ENCODE results near the gene PAX2.

PAX2 gene

DNA sequence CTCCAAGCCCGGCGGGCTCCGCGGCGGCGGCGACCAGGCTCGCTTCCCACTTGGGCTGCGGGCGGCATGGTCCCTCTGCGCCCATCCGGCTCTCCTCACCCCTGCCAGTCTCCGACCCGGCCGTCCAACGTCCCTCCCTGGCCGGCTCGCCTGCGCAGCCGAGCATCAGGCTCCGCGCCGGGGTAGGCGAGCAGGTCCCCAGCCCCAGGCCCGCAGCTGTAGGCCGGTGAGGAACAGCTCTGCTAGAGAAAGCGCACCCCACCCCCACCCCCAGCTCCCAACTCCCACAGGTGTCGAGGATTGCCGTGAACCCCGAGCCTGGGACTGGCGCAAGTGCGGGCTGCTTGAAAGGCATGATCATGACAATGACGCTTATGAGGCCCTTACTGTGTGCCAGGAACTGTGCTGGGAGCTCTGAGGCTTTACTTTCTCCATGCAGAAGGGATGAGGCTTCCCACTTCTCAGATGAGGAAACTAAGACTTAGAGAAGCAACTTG is 20.8 kb upstream of the PAX2 start:
- no peak for DNase-seq (ENCODE audit: low spot score)

DNA sequence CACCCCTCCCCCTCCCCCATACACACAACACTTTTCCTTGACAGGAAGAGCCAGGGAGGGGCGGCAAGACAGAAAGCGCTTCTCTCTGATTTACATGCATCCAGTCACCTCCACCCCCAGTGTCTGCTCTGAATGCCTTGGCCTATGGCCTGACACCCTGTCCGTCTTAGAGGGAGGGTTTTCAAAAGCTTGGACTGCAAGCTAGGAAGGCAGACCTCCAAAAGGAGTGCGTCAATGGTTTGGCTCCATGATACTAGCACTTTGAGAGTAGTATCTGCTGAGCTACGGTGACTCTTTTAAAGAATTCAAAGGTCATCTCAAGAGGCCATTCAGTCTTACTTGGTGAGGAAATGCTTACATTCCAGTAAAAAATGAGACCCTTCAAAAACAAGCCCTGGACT is 20.3 kb upstream of the PAX2 start:
- no peak for DNase-seq (ENCODE audit: low spot score)

DNA sequence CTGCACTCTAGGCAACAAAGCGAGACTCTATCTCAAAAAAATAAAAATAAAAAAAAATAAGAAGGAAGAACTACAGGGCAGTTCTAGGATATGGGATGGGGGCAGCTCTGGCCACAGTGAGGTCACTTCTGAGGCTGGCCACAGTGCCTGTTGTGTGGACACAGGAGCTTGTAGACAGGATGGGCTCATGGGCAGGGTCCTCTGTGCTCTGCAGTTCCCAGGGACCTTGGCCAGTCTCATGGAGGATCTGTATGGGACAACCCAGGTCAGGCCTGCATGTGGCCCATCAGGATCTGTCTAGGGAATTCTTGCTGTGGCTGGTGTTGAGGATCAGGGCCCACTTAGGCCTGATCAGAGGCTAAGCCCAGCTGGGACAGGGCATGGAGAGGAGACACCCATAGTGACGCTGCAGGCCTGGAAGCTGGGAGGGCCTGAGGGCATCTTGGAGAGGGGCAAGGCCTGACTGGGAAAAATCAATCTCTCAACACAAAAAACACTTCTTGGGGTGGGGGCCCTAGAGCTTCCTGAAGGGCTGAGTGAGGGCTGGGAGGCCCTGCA is 19.4 kb upstream of the PAX2 start:
- no peak for DNase-seq (ENCODE audit: low spot score)

DNA sequence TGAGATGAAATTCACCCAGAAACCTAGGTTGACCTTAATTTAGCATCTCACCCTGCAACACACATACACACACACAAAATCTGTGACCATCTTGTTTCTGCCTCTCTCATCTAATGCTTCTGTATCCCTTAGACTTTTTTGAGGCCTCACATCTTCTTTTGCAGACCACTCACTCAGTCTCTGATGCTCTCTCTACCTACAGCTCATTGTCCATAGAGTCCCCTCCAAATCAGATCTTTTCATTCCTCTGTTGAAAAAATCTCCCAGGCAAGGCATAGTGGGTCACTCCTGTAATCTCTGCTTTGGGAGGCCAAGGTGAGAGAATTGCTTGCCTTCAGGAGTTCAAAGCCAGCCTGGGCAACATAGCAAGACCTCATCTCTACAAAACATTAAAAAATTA is 17.6 kb upstream of the PAX2 start:
- no peak for DNase-seq (ENCODE audit: low spot score)

GRCh38 chr10:100728928-100729861 is 16.2 kb upstream of the PAX2 start:
- DNase-seq (ENCODE audit: low spot score), result no peak

- no peak for DNase-seq (ENCODE audit: low spot score)
These were observed 15.3 kb upstream of the PAX2 start for GRCh38 chr10:100729862-100730724.

DNA sequence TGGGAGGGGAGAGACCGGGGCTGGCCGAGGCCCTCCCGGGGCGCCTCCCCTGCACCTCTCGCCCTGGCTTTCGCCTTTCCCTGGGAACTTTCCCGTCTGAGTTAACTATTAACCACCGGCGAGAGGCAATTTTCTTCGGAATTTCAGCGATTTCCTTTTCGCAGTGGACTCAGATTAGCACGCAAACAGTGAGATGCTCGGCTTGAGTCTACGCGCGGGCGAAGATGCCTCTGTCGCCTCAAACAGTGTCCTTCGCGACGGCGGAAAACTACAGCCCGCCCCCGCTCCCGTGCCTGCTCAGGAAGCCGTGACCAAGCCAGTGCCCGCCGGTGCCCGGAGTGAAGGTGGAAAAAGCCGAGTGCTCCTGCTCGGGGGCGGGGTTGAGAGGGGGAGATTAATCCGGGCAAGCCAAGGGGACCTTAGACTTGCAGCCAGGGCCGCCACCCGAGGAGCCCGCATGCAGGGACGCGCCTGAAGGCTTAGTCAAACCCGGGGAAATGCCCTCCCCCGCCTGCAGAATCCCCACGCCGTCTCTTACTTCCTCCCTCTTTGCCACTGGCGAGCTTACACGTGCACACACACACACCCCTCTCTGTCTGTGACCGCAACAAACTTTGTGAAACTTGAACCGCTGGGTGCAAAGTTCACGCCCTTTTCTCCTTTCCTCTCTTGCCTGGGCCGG is 14.5 kb upstream of the PAX2 start:
- no peak for DNase-seq (ENCODE audit: low spot score)

DNA sequence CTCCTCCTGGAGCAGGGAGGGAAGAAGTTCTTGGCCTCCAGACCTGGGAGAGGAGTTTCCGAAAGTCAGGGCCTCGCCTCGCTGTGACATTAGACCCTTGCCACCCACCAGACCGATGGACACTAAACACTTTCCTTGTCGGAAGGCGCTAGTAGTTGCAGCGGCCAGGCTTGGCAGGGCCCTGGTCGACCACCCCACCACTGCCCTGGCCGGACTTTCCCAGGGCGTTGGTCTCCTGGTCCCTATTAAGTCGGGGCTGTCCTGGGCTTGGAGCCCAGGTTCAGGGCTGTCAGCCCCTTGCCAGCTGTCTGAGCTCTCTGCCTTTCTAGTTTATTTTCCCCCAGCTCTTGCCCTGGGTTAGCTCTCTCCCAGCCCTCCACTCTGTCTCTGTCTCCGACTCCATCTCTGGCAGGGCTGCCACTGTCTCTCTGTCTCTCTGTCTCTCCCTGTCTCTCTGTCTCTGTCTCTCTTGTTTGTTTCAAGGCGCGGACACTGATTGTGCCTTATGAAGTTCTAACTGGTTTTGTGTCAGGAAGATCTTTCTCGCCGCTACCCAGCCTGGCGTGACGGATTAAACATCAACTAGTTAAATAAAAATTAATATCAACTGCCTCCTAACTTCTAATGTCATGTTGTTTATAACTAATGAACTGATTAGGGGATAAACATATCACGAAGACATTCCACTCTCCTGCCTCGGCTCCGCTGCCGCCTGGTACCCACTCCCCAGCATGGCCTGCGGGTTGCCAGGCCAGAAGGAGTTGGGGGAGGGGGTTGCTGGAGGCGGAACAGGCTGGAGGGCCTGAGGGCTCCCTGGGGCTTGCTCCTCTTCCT is 13.8 kb upstream of the PAX2 start:
- DNase-seq (ENCODE audit: low spot score), result no peak

GRCh38 chr10:100732241-100732596 is 13.2 kb upstream of the PAX2 start:
- no peak for DNase-seq (ENCODE audit: low spot score)

GRCh38 chr10:100733329-100733728 is 12.1 kb upstream of the PAX2 start:
- no peak for DNase-seq (ENCODE audit: low spot score)

DNA sequence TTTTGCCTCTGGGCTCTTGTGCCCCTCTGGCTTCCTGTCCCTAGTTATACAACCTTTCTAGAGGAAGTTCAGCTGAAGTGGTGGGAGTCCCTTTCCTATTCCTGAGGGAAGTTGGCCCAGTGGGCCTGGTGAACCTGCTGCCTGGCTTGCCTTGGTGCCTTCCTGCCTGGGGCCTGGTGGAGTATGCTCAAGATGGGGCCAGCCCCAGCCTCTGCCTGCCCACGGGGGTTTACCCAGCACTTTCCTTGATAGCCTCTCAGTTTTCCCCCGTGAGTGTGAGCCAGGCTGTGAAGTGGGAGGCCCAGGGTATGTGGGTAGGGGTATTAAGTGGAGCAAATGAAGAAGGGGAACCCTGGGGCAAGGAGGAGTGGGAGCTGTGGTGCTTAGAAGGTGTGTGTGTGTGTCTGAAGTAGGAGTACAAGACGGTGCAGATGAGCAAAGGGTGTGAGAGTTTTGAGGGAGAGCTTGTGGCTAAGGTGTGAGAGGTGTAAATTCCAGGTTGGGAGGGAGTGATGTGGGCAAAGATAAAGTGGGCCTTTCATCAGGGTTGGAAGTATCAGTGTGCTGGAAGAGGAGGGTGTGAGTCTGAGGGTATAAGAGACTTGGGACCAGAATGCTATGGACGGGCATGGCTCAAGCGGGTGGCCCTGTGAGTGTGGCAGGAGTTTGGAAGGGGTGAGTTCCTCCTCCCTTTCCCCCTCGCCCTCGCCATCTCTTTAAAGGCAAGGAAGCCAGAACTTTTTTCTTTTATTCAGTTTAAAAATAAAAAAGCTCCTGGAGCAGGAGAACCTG is 10.9 kb upstream of the PAX2 start:
- DNase-seq (ENCODE audit: low spot score), result no peak

- no peak for DNase-seq (ENCODE audit: low spot score)
These were observed 10.4 kb upstream of the PAX2 start for GRCh38 chr10:100735087-100735336.

GRCh38 chr10:100735337-100736143 is 9.8 kb upstream of the PAX2 start:
- DNase-seq (ENCODE audit: low spot score), result no peak

GRCh38 chr10:100736144-100736808 is 9.1 kb upstream of the PAX2 start:
- no peak for DNase-seq (ENCODE audit: low spot score)

GRCh38 chr10:100736809-100737354 is 8.5 kb upstream of the PAX2 start:
- no peak for DNase-seq (ENCODE audit: low spot score)

- no peak for DNase-seq (ENCODE audit: low spot score)
These were observed 7.9 kb upstream of the PAX2 start for GRCh38 chr10:100737355-100738054.

- DNase-seq (ENCODE audit: low spot score), result no peak
These were observed 7.1 kb upstream of the PAX2 start for GRCh38 chr10:100738055-100738827.

All from NAMALWA (cell line).